ENCODE measurements around the gene AOAH. TPM values are rescaled to one million over a fixed set of nuclear protein-coding genes. Genes with fewer than 3 reads are reported as not detected.

The AOAH gene
- total and polyA plus RNA-seq, 9 of the 15 experiments (the other 6 are each of a cell fraction or from before 2014, with no cell fraction given), result not detected

DNA sequence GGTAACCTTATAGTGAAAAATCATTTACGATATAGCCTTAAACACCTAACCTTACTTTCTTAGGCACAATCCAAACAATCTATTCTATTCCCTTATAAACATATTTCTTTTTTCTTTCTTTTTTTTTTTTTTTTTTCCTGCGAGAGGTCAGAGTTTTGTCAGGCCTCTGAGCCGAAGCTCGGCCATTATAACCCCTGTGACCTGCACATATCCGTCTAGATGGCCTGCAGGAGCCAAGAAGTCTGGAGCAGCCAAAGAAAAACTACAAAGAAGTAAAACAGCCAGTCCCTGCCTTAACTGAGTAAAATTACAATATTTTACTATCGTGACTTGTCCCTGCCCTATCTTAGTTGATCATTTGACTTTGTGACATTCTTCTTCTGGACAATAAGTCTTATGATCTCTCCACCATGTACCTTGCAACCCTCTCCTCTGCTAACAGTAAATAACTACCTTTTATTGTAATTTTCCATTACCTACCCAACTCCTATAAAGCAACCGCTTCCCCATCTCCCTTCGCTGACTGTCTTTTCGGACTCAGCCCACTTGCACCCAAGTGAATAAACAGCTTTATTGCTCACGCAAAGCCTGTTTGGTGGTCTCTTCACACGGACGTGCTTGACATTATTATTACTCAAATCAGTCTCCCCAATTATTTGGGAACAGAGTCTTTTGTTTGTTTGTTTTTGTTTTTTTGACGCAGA is 64.5 kb downstream of the AOAH start (continued):
- no peak for TF ChIP-seq ZEB2 (IDR thresholded peaks at IDR 0.05)

DNA sequence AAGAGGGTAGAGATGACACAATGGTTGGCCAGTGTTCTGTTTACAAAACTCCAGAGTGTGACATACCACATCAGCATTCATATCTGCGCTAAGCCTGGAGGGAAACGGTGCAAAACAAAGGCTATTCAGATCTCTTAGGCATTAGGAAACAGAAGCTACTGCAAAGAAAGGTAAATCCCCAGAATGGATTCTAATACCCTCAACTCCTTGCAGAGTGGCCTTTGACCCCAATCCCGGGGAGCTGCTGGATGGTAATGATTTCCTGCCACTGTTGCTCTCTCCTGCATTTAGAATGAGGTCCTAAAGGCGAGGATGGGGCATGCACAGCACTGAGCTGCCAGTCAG is 65.2 kb downstream of the AOAH start:
- no peak for TF ChIP-seq PTRF (tag; IDR thresholded peaks at IDR 0.05)
- no peak for TF ChIP-seq XRCC3 (IDR thresholded peaks at IDR 0.05)
- no peak for TF ChIP-seq CC2D1A (IDR thresholded peaks at IDR 0.05)
- no peak for TF ChIP-seq ZNF197 (CRISPR knock-in tag; IDR thresholded peaks at IDR 0.05; ENCODE audit: low read depth)
- no peak for TF ChIP-seq FUS (optimal IDR thresholded peaks at IDR 0.05; ENCODE audit: low read depth, low read length)
- TF ChIP-seq ZNF146 (CRISPR knock-in tag; IDR thresholded peaks at IDR 0.05; ENCODE audit: unreplicated experiment), result no peak
- no peak for TF ChIP-seq NFATC3 (IDR thresholded peaks at IDR 0.05)
- TF ChIP-seq ZNF41 (CRISPR knock-in tag; conservative IDR thresholded peaks at IDR 0.05), result no peak
- TF ChIP-seq, protein P1, sequence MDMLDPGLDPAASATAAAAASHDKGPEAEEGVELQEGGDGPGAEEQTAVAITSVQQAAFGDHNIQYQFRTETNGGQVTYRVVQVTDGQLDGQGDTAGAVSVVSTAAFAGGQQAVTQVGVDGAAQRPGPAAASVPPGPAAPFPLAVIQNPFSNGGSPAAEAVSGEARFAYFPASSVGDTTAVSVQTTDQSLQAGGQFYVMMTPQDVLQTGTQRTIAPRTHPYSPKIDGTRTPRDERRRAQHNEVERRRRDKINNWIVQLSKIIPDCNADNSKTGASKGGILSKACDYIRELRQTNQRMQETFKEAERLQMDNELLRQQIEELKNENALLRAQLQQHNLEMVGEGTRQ (CRISPR knock-in tag; IDR thresholded peaks at IDR 0.05), result no peak
- no peak for FAIRE-seq
- no peak for ATAC-seq
- intact Hi-C loops (cut with micrococcal nuclease) (no loop called here), in situ Hi-C loops (cut with MboI) (no loop called here)
- H3K36me3 ChIP-seq (ENCODE audit: control insufficient read depth, insufficient read depth, low read length), result no peaks in the 10 kb centered on the region
- CTCF ChIA-PET (ENCODE audit: low intra/inter-chr PET ratio), result no interaction called here
- no peak overlapping the region for H3K4me3 ChIP-seq
- no TSS peak for BruUV-seq (replicated peaks)
- H3K9ac ChIP-seq (ENCODE audit: insufficient read depth in 1 of 2, low read depth in 2 of 2, low read length in 2 of 2), result no peak overlapping the region
- H2AFZ ChIP-seq (ENCODE audit: low read depth, low read length), result no peak overlapping the region
- POLR2A ChIA-PET, result interaction anchor here (1.3 to 2.2 kb wide), 3 partner anchors 10 to 17 kb away, joined by 3 to 6 read pairs (median 4); no protein-coding TSS in a partner anchor
- 7% methylated on average over 4 of the region's 4 CpGs for WGBS (ENCODE audit: insufficient coverage, low coverage, missing lambda C conversion rate)
- no peaks in the 10 kb centered on the region for H3K9me1 ChIP-seq (ENCODE audit: control insufficient read depth, insufficient read depth, low read length)
- H3K27me3 ChIP-seq (ENCODE audit: control insufficient read depth in 2 of 2, insufficient read depth in 2 of 2, low read length in 2 of 2), result peaks cover 16 to 19% of the 10 kb centered on the region in 2 experiments; a peak in 4 of 5 replicates
- no peak for DNase-seq (ENCODE audit: extremely low read depth in 1 of 4, low spot score in 3 of 4)
- no peaks in the 10 kb centered on the region for H3K79me2 ChIP-seq (ENCODE audit: control insufficient read depth, insufficient read depth, low read length)
- no peaks in the 10 kb centered on the region for H3K4me1 ChIP-seq (replicated peaks in 1 of 2; ENCODE audit: control insufficient read depth in 2 of 2, insufficient read depth in 2 of 2, low read length in 2 of 2)
- no peak overlapping the region for H3K27ac ChIP-seq (ENCODE audit: extremely low read depth, low read depth, low read length)
- H3K4me2 ChIP-seq (ENCODE audit: insufficient read depth, low read length), result no peak overlapping the region
- H4K20me1 ChIP-seq (replicated peaks; ENCODE audit: control insufficient read depth, insufficient read depth, low read length), result no peaks in the 10 kb centered on the region
- H3K9me3 ChIP-seq (replicated peaks; ENCODE audit: control insufficient read depth, insufficient read depth, low read depth, low read length), result no peaks in the 10 kb centered on the region; the same call in 1 of the 2 replicates
